Measurements from ENCODE around the gene MOSMO.
A peak's percentile ranks its signal among the peaks of the same experiment; 100 is the strongest.

Gene MOSMO

GRCh38 chr16:22053921-22054341 is 46.0 kb downstream of the MOSMO start:
- no peak for DNase-seq

- no peak for DNase-seq
Observed at GRCh38 chr16:22054847-22055590, 47.1 kb downstream of the MOSMO start.

DNA sequence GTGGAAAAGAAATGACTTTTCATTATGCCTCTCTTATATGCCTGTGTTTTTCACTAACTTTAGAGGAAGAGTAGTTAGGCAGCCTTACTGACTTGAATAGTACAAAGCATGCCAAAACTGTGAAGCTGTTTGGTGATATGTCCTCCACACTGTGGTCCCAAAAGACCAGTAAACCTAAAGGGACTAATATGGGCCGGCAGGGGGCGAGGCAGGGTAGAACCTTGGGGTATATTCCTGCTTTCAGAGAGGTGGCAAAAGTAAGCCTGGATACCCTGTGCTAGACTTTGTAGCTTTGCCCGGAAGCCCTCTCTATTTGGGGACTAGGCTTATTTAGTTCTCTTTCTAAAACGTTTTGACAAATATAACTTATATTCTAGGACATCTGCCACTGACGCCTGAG is 48.0 kb downstream of the MOSMO start:
- DNase-seq, result no peak

DNA sequence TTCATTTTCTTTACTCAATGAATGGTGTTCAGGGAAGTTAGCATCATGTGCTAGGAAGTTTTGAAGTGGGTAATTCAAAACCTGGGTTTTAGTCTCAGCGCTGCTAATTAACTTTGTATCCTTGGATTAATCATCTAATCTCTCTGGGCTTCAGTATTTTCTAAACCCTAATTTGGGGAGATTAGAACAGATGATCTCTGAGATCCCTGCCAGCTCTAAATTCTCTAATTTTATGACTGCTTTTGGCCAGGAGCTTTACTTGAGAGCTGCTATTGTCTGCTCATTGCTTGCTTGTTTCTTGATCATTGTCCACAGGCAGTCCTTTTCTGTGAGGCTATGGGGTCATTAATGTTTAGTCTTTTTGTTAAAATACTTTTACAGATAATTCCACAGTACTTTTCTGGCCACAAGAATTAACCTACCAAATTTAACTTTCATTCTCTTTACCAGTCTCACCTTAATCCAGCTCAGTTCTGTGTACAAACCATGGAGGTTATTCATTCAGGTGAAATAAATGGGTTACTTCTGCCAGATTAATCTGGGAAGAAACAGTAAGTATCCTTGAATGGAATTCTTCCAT is 56.1 kb downstream of the MOSMO start:
- DNase-seq, result no peak

- DNase-seq, result no peak
Observed at GRCh38 chr16:22065252-22065651, 57.3 kb downstream of the MOSMO start.

GRCh38 chr16:22070361-22071330 is 62.7 kb downstream of the MOSMO start:
- DNase-seq, result no peak

- DNase-seq, result no peak
Observed at GRCh38 chr16:22071331-22071910, 63.5 kb downstream of the MOSMO start.

DNA sequence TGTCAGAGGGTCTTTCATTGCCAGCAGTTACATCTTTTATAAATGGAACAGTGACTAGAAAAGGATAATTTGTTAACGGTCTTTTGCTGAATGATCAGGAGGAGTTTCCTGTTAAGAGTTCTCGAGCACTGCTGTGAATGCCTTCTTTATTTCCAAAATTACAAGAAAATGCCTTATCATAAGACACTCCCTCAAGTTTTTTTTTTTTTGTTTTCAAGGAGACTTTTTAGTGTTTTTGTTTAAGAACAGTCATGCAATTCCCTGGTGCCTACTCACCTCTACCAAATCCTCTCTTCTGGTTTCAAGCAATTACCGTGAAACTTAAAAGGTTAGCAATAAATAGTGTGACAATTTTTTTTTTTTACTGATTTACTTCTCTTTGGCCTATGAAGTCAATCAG is 65.4 kb downstream of the MOSMO start:
- no peak for DNase-seq

- no peak for DNase-seq
Observed at GRCh38 chr16:22075043-22075757, 67.3 kb downstream of the MOSMO start.

- no peak for DNase-seq
Observed at GRCh38 chr16:22075776-22076175, 67.9 kb downstream of the MOSMO start.

DNA sequence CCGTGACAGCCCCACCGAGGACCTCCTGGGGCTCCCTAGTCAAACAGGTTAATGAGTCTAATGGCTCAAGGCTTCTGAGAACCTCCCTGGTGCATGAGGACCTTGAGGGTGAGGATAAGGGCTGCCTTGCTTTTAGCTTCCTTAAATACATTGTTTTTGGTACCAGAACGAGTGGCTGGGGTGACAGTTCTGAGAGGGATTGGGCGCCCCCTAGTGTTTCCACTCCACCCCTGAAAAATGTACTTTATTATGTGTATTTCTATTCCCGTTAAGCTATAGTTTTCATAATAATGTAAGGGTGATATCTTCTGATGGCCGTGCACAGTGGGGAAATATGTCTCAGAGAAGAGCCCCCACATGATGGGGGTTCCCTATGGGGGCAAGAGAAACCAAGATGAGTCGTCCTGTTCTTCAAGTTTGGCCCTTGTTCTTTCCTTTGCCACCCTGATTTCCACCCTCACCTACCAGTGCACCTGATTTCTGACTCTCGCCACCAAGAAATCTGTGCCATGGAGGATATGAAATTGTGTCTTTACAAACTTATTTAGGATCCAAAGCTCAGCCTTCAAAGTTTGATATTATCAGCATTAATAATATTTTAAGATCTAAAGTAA is 69.9 kb downstream of the MOSMO start:
- peak; percentile 29 for DNase-seq

GRCh38 chr16:22078656-22079055 is 70.7 kb downstream of the MOSMO start:
- no peak for DNase-seq

- DNase-seq, result no peak
Observed at GRCh38 chr16:22081050-22081449, 73.1 kb downstream of the MOSMO start.

GRCh38 chr16:22086440-22086839 is 78.5 kb downstream of the MOSMO start:
- DNase-seq, result no peak

DNA sequence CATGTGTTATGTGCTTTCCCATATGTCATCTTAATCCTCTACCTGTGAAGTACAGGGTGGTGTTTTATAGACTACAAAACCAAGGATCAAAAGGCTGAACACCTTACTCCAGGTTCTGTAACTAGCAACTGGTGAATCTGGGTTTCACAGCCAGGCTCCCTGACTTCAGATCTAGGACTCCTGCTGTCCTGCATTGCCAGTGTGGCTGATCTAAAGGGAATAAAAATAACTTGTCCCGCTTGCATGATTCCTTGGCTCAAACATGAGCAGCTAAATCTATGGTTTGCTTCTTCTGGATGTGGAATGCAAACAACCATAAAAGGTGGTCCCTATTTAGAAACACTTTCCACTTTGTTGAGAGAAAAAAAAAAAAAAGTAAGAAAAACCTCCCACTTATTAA is 80.7 kb downstream of the MOSMO start:
- DNase-seq, result no peak

DNA sequence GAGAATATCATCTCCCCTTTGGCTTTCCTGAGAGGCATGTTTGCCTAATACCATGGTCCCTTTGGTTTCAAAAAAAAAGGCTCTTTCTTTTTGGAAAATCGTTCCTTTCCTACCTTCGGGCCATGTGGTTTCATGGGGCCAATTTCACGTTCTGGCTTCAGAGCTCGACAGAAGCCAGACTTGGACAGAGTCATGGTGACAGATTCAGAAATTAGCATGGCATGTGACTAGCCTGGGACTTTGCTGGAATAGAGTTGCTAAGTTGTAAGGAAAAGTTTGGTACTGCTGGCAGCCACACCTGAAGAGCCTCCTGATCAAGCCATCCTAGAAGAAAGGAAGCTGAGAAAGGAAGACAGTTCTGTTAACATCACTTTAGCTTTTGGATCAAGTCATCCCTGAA is 82.0 kb downstream of the MOSMO start:
- DNase-seq, result no peak

GRCh38 chr16:22091721-22092120 is 83.8 kb downstream of the MOSMO start:
- no peak for DNase-seq

DNA sequence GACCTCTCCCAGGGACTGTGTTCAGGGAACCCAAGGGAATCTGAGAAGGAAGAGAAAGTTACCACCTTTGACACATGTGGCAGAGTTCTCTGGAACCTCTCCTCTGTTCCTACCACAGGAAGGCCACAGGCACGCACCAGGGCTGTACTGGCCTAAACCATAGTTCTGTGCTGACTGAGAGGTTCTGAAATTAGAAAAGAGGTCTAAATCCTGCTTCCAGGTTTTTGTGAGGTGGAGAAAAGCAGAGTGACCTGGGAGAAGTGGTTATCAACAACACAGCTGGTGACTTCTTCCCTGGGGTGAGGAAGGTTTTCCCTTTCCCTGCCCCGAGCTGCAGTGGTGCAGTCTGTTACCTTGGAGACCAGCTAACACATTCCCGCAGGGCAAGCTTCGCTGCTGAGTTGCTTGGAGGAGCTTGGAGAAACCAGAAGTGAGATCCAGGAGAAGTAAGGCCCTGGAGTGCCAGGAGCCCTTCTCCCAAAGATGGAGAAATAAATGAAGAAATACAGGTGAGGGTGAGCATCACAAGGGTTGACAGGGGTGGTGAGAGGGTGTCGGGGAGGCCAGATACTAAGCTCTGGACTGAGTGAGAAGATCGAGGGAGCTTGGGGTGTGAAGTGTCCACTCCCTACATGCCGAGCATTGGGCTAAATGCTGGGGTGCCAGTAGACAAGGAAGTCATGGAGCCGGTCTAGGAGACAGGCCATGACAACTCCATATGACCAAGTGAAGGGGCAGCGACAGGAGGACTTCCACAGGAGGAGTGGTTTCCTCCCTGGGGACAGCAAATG is 84.4 kb downstream of the MOSMO start, which contains the start of gene VWA3A:
TSS of gene VWA3A (plus strand) at position 399 of the 791 bp plus-strand sequence. CDS start at position 496, 97 bp downstream.
- no peak for DNase-seq

GRCh38 chr16:22093331-22093730 is 85.4 kb downstream of the MOSMO start:
- DNase-seq, result no peak

DNA sequence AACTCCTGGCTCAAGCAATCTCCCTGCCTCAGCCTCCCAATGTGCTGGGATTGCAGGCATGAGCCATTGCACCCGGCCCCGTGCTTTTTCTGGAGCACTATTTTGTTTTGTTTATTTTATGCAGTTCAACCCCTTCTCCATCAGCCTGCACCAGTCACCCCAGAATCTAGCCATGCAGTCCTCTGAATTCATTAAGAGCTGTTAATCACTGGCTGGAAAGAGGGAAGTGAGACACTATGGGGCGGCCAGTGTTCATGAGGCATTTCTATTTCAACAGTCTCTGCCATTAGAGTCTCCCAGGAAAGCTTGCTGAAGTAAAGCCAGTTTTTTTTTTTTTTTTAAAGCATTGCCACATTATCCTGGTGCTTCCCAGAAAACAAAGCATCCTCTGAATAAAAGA is 86.1 kb downstream of the MOSMO start:
- no peak for DNase-seq

Data from GF-D8 (cell line).